Activated T-cell treated with anti-CD3 and anti-CD28 coated beads for 1 hour (primary cell): Measurements from ENCODE around the gene SLC22A23.

Experiments used
- DNase-seq: peaks from one replicate; pipeline ENCODE4 v3.0.0-alpha.2; 2020; ENCODE audit warnings: low read depth

The SLC22A23 gene

DNA sequence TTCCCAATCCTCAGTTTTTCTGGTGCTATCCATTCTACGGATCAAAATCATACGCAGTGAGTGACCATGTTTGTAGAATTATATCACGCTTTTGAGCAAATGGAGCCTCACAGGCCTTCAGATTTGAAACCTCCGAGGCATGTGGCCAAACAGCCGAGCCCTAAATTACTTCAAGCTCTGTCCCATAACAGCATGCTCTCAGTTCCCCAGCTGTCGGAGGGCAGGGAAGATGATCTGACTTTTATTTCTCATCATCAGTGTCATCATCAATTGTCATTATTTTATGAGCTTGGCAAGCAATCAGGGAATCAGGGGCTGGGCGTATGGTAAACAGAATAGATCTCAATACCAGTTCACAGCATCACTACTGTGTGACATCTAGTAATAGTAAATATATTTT, 124.9 kb downstream of the SLC22A23 start:
- DNase-seq, result no peak

DNA sequence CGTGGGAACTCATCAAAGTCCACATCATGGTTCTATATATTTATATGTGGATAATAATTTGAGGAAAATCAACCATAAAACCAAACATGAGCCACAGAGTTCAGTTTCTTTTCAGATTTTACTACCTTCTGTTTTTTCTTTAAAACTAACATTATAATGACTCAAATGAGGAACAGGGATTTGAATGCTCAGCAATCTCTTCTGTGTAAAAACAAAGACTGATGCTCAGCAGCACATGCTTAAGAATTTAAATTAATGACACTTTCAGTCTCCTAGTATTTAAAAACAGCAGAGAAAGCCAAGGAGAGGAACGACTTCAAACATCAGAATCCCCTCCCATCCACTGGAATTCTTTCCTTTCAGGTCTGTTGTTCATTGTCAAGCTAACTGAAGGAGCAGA, 125.4 kb downstream of the SLC22A23 start:
- no peak for DNase-seq

DNA sequence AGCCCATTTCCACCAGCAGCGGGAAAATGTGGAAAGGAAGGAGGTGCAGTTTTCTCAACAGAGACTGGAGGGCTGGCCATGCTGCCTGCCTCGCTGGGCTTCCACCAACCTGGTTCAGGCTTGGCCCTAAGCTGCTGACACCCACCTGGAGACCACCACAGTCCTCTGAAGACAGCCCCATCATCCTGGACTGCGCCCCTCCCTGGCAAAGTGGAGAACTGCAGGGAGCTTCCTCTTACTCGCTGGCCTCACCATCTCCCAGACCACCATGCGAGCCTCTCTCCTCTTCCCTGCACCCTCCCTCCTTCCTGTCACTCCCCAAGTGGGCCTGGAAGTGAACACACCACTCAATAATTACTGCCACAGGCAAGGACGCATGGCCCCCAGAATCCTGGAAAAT, 126.7 kb downstream of the SLC22A23 start:
- no peak for DNase-seq

DNA sequence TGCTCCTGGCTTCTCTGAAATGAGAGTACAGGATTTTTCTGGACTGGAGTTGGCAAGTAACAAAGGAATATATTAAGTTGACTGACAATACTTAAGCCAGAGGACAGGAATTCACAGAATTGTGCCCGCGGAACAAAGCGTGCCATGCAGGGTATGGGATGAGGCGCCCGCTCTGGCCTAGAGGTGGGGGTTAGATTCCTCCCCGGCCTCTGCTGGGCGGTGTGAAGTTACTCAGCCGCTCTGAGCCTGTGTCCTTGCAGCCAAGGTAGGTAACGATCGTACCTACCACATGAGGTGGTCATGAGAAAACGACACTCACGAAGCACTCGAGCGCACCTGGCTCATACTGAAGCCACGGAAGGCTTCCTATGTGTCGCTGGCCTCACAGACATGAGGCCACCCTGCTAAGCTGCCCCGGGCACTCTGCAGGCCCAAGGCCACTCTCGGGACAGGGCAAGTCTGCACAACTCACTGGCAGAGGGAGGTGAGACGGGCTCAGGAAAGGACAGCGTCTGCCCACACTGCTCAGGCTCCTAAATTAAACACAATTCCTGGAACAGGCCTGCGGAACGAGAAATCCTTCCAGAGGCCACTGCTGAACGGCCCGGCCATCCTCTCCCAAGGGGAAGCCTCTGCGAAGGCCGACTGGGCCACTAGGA, 127.3 kb downstream of the SLC22A23 start:
- no peak for DNase-seq

DNA sequence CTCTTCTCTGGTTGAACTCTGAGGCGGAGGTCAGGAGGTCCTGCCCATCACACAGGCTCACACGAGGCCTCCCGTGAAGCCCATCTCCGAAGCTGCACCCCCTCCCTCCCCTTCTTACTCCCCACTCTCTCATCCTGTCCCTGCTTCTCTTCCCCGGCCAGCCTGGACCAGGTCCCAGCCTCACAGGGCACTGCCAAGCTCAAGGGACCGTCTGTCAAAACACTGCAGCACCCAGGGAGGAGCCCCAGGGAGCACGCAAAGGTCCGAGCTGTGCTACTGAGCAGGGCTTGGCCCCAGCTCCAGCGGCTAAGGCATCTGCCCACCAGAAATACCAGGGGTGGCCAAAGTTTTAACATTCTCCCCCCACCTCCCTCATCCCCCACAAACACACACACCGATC, 128.1 kb downstream of the SLC22A23 start:
- no peak for DNase-seq

DNA sequence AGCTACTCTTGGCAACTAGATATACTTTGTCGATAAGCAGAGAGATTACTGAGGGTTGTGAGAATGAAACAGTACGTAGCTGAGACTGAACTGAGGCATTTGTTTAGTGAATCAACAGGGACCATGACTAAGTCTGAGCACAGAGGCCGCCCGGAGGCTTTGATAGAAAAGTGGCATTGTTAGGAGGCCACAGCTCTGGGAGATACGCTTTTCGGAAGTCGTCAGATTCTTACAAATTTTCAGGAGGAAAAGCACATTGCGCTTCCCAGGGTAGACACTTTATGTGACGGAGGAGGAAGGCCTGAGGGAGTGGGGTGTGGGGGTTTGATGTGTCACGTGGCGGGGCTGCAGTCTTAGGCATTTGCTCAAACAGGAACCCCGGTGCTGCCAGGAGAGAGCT, 128.7 kb downstream of the SLC22A23 start:
- no peak for DNase-seq

DNA sequence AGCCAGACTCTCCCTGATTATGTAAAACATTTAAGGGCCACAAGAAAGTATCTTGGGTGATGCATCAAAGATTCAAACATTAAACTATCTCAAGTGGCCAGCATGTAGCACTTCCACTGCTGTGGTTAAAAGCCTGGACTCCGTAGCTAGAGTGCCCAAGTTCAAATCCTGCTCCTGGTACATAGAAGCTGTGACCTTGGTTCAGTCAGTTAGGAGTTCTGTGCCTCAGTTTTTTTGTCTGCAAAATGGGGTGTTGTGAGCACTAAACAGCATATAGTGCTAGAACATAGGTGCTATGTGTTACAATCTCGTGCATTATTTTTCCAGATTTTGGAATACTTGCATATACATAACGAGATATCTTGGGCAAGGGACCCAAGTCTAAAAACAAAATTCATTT, 129.4 kb downstream of the SLC22A23 start:
- no peak for DNase-seq

DNA sequence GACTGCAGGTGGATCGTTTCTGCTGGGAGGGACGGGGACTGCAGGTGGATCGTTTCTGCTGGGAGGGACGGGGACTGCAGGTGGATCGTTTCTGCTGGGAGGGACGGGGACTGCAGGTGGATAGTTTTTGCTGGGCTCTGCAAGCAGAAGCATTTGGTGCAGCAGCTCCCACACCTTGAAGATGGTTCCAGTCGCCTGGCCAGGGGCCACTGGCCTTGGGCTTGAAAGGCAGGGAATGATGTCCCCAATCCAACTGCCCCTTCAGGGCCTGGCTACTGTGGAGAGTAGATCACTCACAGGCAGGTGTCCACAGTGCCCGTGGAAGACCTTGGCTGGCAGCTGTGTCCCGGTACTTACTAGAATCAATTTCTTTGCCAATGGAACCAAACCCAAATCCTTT, 129.9 kb downstream of the SLC22A23 start:
- no peak for DNase-seq

DNA sequence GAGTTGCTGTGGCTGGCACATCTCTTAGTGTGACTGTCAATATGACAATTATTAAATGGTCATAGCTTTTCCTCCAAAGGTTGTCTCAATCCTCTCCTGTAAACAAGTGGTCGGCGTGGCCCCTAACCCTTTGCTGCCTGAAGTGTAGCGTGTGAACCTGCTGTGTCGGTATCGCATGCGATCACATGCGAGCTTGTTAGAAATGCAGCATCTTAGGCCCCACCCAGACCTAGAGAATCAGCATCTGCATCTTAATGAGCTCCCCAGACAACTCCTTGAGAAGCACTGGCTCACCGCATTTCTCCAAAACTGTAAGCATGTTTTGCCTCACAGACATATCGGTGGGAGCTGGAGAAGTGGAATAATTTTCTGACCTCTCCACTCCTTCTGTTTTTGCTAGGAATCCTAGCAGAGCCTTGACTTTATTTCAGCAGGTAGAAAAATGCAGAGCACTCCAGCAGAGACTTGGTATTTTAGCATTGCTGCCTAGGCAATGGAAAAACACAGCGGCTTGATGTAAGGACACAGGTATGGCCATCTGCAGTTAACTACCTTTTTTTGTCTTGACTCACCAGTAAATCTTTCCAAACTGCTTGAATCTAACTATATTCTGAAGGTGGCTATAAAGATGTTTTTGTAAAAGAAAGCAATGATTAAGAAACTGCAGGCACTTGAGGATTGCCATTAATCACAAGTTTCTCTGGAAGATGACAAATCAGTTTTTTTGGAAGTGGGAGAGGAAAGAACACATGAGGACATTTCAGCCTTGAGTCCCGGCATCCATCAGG, 130.5 kb downstream of the SLC22A23 start:
- DNase-seq, result no peak

DNA sequence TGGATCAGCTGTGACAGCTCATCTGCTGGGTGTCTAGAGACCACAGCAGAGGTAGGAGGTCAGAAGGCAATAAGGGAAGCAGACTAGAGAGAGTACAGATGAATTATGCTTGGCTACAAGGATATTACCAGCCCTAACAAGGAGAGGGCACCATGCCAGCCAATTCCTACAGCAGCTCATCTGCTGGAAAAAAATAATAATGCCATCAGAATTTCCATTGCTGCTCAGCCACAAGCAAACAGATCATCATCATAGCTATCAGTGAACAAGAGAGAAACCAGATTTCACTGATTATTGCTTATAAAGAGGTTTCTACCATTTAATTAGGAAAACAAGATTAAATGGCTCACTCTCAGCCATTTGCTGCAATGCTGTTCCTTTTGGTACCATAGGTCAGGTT, 131.6 kb downstream of the SLC22A23 start:
- no peak for DNase-seq

DNA sequence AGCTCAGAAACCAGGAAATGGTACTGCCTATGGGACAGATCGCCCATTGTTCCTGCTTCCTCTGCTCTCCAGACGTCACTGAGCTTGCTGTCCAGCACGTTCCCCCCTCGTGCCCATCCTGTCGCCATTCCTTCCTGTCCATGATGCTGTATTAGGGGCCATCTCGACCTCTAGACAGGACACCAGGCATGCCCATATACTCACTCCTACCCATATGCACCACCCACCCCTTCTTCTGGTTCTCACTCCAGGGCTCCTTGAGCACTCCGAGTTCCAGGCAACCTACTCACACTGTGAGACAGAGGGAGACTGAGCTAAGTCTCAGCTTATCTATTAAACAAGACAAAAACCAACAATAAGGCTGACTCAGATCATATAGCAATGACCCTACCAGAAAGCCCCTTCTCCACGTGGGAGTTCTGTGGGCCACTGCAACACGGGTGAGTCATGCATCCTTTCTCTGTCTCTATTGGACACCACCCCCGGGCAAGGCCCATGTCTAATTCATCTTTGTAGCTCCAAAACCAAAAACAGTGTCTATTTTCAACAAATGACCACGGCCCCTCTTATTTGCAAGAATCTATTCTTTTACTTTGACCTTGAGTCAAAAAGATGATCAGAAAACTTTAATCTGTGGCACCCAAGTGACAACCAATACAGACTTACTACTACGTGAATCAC, 132.4 kb downstream of the SLC22A23 start:
- no peak for DNase-seq

DNA sequence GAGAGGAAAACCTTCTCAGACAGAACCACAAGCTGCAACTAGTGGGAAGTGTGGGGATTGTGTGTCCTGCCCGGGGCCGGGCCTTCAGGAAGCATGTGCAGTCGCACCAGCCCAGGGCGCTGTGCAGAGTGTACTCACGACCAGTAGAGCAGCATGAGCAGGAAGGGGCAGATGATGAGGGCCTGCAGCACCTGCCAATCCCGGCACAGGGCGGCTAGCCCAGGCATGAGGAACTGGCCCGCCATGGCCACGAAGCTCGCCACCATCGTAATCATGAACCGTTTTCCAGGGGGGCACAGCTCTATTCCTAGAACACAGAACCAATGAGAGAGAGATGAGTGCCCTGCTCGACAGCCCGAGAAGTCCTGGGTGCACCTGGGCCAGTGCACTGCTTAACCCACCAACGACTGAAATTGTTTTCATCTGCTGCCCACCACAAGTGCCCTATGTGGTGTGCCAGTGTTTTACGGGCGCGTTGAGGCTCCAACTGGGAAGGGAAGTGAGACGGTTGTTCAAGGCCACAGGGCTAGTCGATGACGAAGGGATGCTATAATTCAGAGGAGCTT, 133.1 kb downstream of the SLC22A23 start:
- DNase-seq, result no peak

DNA sequence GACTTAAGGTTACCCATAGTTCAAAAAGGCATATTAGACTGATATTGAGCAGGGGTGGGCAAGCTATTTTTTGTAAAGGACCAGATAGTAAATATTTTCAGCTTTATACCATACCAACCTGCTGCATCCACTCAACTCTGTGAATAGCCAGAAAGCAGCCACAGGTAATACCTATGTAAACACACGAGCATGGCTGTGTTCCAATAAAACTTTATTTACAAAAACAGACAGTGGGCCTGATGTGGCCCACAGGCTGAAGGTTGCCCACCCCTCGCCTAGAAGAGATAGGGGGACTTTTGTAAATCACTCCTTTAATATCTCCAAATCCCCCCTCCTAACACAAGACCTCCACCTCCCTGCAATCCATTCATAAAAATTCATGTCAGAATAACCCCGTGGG, 133.7 kb downstream of the SLC22A23 start:
- DNase-seq, result no peak

DNA sequence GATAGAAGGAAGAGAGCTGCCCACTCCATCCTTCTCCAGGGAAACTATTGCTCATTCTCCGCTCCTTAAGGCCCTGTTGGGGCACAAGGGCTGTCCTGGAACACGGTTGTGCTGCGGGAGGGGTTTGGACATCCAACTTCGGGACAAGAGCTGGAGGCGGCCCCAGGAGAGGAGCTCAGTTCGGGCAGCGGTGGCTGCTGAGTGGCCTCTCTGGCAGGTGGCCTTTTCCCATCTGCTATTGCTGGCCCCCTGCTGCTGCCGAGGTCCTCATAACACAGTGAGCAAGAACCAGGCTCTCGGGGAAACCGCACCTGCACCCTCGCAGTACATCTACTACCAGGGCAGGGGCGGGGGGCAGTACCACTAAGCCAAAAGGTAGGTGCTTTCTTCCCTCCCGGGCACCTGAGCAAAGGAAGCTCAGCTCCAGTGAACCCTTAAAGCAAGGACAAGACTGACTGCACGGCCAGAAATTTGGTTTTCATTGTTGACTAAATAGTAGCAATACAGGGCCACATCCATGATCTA, 134.4 kb downstream of the SLC22A23 start:
- no peak for DNase-seq

DNA sequence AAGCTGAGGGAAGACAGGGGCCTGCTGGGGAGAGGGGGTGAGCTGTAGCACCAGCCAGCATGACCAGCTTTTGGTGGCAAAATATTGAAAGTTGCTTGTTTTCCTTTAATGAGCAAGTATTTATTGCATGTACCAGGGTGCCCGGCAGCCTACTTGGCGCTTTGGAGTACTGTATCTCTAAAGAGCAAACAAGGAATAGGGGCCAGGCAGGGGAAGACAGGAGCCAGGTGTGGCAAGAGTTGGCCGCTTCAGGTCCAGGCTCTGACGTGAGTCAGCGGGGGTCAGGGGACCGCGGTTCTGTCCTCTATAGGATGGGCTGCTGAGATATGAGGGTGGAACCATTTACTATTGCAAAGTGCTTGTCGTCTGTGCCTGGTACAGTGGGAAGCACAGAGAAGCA, 135.0 kb downstream of the SLC22A23 start:
- no peak for DNase-seq

DNA sequence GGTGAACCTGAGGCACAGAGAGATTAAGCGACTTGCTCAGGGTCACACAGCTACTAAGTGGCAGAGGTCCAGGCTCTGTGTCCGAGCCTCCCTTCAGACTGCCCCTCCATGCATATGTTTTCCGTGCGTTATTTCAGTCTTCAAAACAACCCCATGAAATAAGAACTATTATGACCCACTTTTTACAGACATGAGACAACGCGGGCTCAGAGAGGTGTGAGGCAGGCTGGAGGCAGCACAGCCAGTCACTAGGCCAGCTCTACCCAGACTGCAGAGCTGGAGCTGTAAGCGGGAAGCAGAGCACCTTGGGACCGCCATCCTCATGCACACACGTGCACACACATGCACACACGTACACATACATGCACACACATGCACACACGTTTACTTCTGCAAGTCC, 135.8 kb downstream of the SLC22A23 start:
- no peak for DNase-seq

DNA sequence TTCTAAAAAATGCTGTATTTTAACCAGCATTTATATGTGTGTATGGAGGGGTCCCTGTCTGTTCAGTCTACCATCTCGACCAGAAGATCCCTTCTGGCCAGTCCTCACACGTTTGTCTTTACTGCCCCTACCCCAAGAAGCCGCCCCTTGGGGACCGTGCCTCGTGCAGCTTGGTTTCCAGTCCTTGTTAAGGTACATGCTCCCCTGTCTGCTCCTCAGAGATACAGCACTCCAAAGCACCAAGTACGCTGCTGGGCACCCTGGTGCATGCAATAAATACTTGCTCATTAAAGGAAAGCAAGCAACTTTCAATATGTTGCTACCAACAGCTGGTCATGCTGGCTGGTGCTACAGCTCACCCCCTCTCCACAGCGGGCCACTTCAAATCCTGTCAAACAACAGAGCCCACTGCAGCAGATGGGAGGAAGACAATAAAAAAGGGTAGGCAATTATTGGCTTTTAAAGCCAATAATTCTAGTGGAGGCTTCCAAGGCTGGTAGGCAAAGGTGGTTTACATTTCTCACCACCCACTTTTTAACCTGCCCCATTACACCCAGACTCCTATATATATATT, 136.5 kb downstream of the SLC22A23 start:
- DNase-seq, result no peak

DNA sequence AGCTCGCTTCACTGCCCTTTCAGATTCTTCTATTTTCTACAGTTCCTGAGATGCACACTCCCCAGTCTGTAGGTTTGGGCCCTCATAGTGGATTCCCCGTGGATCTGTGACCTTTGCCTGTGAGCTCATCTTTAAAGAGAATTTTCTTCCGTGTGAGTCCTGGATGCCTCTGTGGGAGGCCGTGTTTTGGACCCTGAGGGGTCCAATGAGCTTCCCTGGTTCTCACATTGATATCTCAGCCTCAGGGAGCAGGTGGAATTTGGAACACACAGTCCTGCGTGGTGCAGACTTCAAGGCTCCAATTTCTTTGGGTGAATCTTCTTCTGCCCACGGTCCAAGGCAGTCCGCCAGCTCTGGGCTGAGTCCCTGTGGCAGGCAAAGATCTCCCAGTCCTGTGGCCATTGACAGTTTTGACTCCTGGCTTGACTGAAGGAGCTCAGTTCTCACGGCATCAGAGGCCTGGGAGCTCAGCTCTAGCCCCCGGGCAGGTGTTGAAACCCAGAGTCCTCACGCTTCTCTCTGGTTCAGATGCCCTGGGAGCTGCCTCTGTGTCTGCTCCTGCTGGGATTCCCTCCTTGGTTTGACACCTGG, 137.1 kb downstream of the SLC22A23 start:
- no peak for DNase-seq

DNA sequence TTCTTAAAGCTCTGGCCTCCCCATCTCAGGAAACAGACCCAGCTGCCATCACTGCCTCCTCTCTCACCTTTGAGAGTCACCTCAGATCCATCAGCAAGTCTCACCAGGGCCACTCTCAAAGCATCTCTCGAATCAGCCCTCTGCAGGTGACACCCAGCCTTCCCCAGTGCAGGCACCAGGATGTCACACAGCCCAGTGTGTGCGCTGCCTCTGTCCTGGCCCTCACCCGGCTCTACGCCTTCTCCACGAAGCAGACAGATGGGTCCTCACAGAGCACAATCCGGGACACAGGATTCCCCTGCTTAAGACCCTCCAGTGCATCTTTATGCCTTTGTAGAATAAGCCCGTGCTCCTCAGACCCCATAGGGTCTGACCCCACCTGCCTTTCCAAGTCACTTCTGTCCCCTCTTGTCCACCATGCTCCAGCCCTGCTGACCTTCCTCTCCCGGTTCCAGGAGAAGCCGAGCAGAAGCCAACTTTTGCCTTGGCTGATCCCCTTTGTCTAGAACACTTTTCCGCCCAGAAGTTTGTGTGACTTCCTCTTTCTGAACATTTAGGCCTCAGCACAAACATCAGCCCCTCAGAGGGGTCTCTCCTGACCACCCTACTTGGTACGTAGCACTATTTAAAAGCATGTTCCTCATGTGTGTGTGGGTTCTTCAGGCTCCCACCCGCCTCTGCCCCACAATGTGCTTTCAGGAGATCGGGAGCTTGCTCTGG, 137.9 kb downstream of the SLC22A23 start:
- no peak for DNase-seq

DNA sequence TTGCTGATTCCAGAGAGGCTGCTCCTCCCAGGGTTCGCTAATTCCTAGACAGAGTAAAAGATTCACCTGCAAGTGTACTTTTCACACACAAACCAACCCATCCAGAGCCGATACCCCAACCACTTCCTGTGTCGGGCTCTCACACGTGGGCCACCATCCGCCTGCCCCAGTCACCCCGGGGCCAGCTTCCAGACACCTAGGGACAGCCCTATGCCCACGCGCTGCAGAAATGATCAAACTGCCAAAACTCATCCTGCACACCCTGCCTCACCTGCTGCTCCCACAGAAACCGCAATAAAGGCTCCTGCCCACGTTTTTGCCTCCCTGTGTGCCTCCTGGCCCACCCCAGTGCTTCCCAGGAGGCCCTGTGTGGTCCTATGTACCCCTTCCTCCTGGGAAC, 138.6 kb downstream of the SLC22A23 start:
- peak; percentile 10 for DNase-seq

DNA sequence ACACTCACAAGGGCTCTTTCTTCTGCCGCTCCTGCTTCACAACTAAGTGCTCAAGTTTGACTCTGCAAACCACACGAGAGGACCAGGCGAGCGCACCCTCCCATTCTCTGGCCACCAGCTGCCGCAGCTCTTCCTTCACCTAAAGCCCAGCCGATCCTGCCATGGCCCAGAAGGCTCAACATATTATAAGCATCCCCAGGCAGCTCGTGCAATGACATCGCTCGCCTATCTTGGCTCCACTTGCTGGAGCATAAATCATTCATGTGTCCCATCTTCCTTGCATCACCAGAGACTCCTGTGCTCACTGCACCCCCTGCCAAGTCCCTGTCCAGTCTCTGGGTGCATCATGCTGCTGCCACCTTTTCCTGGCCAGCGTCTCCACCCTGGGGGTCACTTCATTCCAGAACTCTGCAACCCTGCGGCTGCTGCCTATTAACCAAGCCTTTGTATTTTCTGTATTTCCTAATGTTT, 139.1 kb downstream of the SLC22A23 start:
- DNase-seq, result no peak
